ENCODE results near the gene MT1E.

The MT1E gene

GRCh38 chr16:56610017-56610608 lies 15.5 kb upstream of the MT1E start:
- peak; percentile 93 to 98 for DNase-seq (ENCODE audit: low read depth in 2 of 2)
- peak overlapping the region; percentile 22 to 64 for H3K4me3 ChIP-seq (replicated peaks in 1 of 2; ENCODE audit: low read depth in 2 of 2, low read length in 2 of 2)
- TF ChIP-seq CTCF (IDR thresholded peaks at IDR 0.05; ENCODE audit: low read depth, low read length) = no peak

- DNase-seq (ENCODE audit: low read depth in 2 of 2) = peak; percentile 67 to 69
- no peak for TF ChIP-seq CTCF (IDR thresholded peaks at IDR 0.05; ENCODE audit: low read depth, low read length)
- peak overlapping the region in 1 of 2 donors; percentile 64 for H3K4me3 ChIP-seq (replicated peaks in 1 of 2; ENCODE audit: low read depth in 2 of 2, low read length in 2 of 2)
Measured at GRCh38 chr16:56610609-56611111, 14.9 kb upstream of the MT1E start.

- H3K4me3 ChIP-seq (replicated peaks in 1 of 2; ENCODE audit: low read depth in 2 of 2, low read length in 2 of 2) = peak overlapping the region in 1 of 2 donors; percentile 64
- peak; percentile 75 to 81 for DNase-seq (ENCODE audit: low read depth in 2 of 2)
Measured at GRCh38 chr16:56611281-56611833, 14.2 kb upstream of the MT1E start.

GRCh38 chr16:56613706-56614105 lies 11.9 kb upstream of the MT1E start:
- H3K4me3 ChIP-seq (replicated peaks in 1 of 2; ENCODE audit: low read depth in 2 of 2, low read length in 2 of 2) = no peak overlapping the region
- no peak for DNase-seq (ENCODE audit: low read depth in 2 of 2)
- no peak for TF ChIP-seq CTCF (IDR thresholded peaks at IDR 0.05; ENCODE audit: low read depth, low read length)

More at GRCh38 chr16:56611281-56611833, 14.2 kb upstream of the MT1E start:
- TF ChIP-seq CTCF (IDR thresholded peaks at IDR 0.05; ENCODE audit: low read depth, low read length) = no peak

GRCh38 chr16:56614549-56614991 lies 11.0 kb upstream of the MT1E start:
- no peak for TF ChIP-seq CTCF (IDR thresholded peaks at IDR 0.05; ENCODE audit: low read depth, low read length)
- no peak overlapping the region for H3K4me3 ChIP-seq (replicated peaks in 1 of 2; ENCODE audit: low read depth in 2 of 2, low read length in 2 of 2)
- peak in 1 of 2 donors; percentile 82 for DNase-seq (ENCODE audit: low read depth in 2 of 2)

DNA sequence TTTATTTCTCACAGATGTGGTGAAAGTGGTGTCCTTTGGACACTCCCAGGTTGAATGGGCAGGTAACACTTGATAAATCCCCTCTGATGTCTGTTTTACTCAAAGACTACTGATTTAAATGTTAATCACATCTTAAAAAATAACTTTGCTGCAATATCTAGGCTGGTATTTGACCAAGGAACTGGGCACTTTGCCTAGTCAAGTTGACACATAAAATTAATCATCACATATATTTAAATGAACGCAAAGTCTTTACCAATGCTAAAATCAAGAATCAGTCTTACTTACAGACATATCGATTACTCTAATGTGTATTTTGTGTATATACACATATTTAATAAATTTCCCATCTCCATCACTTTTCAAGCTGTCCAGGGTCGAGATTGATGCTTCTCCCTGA lies 10.2 kb upstream of the MT1E start:
- no peak overlapping the region for H3K4me3 ChIP-seq (replicated peaks in 1 of 2; ENCODE audit: low read depth in 2 of 2, low read length in 2 of 2)
- TF ChIP-seq CTCF (IDR thresholded peaks at IDR 0.05; ENCODE audit: low read depth, low read length) = no peak
- DNase-seq (ENCODE audit: low read depth in 2 of 2) = peak; percentile 36 to 71
